ENCODE data around the gene PHB1. TPM values are rescaled to one million over a fixed set of nuclear protein-coding genes. Genes with fewer than 3 reads are reported as not detected.

PHB1 gene
- total RNA-seq, 1 donor from 2014 or later = 166 TPM

Other genes starting within 250 kb of the PHB1 start
- gene GNGT2, start 204.3 kb downstream of the PHB1 start, total RNA-seq = not detected in 2 replicates
- 0.17 TPM in 1 of 2 replicates, not detected in the other for gene ABI3, start 204.2 kb downstream of the PHB1 start, total RNA-seq
- gene PHOSPHO1, start 184.1 kb downstream of the PHB1 start, total RNA-seq = 0.05 TPM in 1 of 2 replicates, not detected in the other
- 11.5 and 28.4 TPM in 2 replicates for gene ZNF652, start 52.6 kb downstream of the PHB1 start, total RNA-seq
- gene NGFR, start 80.4 kb upstream of the PHB1 start, total RNA-seq = 0.25 TPM in 1 of 2 replicates, not detected in the other
- gene NXPH3, start 161.0 kb upstream of the PHB1 start, total RNA-seq = 0.10 TPM in 1 of 2 replicates, not detected in the other

Data from renal cortical epithelial cell (primary cell).